HFFc6 (cell line): ENCODE data around the gene KRTAP10-5. TPM values are rescaled to one million over a fixed set of nuclear protein-coding genes. Genes with fewer than 3 reads are reported as not detected.

Source experiments
- DNase-seq: peaks from one replicate; pipeline ENCODE4 v3.0.0-alpha.2; 2018
- H3K27ac Mint-ChIP-seq: 2 replicates; pipeline ENCODE4 v1.8.0; 2020; ENCODE audit warnings: mild to moderate bottlenecking, mixed read lengths
- H3K27me3 Mint-ChIP-seq: 2 replicates; pipeline ENCODE4 v1.8.0; 2021; ENCODE audit warnings: mild to moderate bottlenecking, moderate library complexity, mixed read lengths; ENCODE audit not compliant: insufficient read depth
- H3K36me3 Mint-ChIP-seq: 2 replicates; pipeline ENCODE4 v1.8.0; 2021; ENCODE audit warnings: low read depth, mixed read lengths
- H3K4me1 Mint-ChIP-seq: 2 replicates; pipeline ENCODE4 v1.8.0; 2020; ENCODE audit warnings: low read depth, mixed read lengths
- H3K4me3 Mint-ChIP-seq: 2 replicates; pipeline ENCODE4 v1.8.0; 2020; ENCODE audit warnings: mild to moderate bottlenecking, moderate library complexity, mixed read lengths
- H3K9me3 Mint-ChIP-seq: 2 replicates; pipeline ENCODE4 v1.8.0; 2020; ENCODE audit warnings: mild to moderate bottlenecking, mixed read lengths
- CTCF ChIP-seq: fragments of 200-600 bp; sonication (generic); IDR thresholded peaks from 2 replicates; pipeline ENCODE4 v1.5.0; 2021; ENCODE audit warnings: antibody characterized with exemption, mild to moderate bottlenecking
- total RNA-seq, 6 experiments: library from RNA; stranded (reverse); fragmentation: NEBNext Ultra II Directional; extraction: Animal tissue kit (Norgen Biotek cat#: 25700); gene quantifications; 2 replicates in 1 of 6; 3 replicates in 5 of 6; pipeline ENCODE4 v1.2.3, GENCODE V29; 2021

Gene KRTAP10-5
- total RNA-seq, 6 experiments from 2014 or later, result not detected

GRCh38 chr21:44609193-44609592, 28.8 kb upstream of the KRTAP10-5 start:
- Mint-ChIP-seq H3K4me3 (no peak overlapping the region), H3K36me3 (peaks cover 6% of the 10 kb centered on the region), H3K27ac (no peak overlapping the region), H3K9me3 (peaks cover 52% of the 10 kb centered on the region), H3K27me3 (no peaks in the 10 kb centered on the region), H3K4me1 (no peaks in the 10 kb centered on the region)
- DNase-seq, result no peak
- TF ChIP-seq CTCF, result no peak

- no peak for DNase-seq
- H3K4me3 Mint-ChIP-seq, result no peak overlapping the region
These were observed 26.1 kb upstream of the KRTAP10-5 start for GRCh38 chr21:44606495-44606894.

GRCh38 chr21:44603911-44604310, 23.5 kb upstream of the KRTAP10-5 start:
- H3K27ac Mint-ChIP-seq, result no peak overlapping the region

More at GRCh38 chr21:44606495-44606894, 26.1 kb upstream of the KRTAP10-5 start:
- Mint-ChIP-seq H3K4me1 (no peaks in the 10 kb centered on the region), H3K27me3 (peaks cover 2% of the 10 kb centered on the region; the same call in 1 of the 2 replicates), H3K9me3 (peaks cover 33% of the 10 kb centered on the region), H3K27ac (no peak overlapping the region), H3K36me3 (peaks cover 5% of the 10 kb centered on the region)
- TF ChIP-seq CTCF, result no peak

GRCh38 chr21:44603109-44603875, 22.9 kb upstream of the KRTAP10-5 start:
- peaks cover 11% of the 10 kb centered on the region for H3K9me3 Mint-ChIP-seq
- no peak overlapping the region for H3K27ac Mint-ChIP-seq
- no peak for TF ChIP-seq CTCF
- DNase-seq, result no peak
- no peaks in the 10 kb centered on the region; the same call in 1 of the 2 replicates for H3K4me1 Mint-ChIP-seq
- H3K36me3 Mint-ChIP-seq, result no peaks in the 10 kb centered on the region
- H3K27me3 Mint-ChIP-seq, result peaks cover 13% of the 10 kb centered on the region
- H3K4me3 Mint-ChIP-seq, result no peak overlapping the region

More at GRCh38 chr21:44603911-44604310, 23.5 kb upstream of the KRTAP10-5 start:
- H3K27me3 Mint-ChIP-seq, result peaks cover 13% of the 10 kb centered on the region
- H3K4me1 Mint-ChIP-seq, result no peaks in the 10 kb centered on the region; the same call in 1 of the 2 replicates
- H3K4me3 Mint-ChIP-seq, result no peak overlapping the region
- peaks cover 11% of the 10 kb centered on the region for H3K9me3 Mint-ChIP-seq
- H3K36me3 Mint-ChIP-seq, result no peaks in the 10 kb centered on the region
- TF ChIP-seq CTCF, result no peak
- DNase-seq, result no peak

GRCh38 chr21:44602463-44602850, 22.1 kb upstream of the KRTAP10-5 start:
- H3K9me3 Mint-ChIP-seq, result peaks cover 7% of the 10 kb centered on the region
- H3K27me3 Mint-ChIP-seq, result peaks cover 13% of the 10 kb centered on the region
- DNase-seq, result no peak
- H3K4me3 Mint-ChIP-seq, result no peak overlapping the region
- TF ChIP-seq CTCF, result no peak
- H3K36me3 Mint-ChIP-seq, result no peaks in the 10 kb centered on the region
- H3K4me1 Mint-ChIP-seq, result no peaks in the 10 kb centered on the region; the same call in 1 of the 2 replicates
- H3K27ac Mint-ChIP-seq, result no peak overlapping the region
